Esophagus squamous epithelium (tissue), 4 donors: ENCODE data around the gene MRPS34.

Source experiments
- POLR2A ChIP-seq, 4 donors: fragments of 450-650 bp; IDR thresholded peaks; one replicate each; pipeline ENCODE4 v1.6.1; 2017; ENCODE audit warnings: antibody characterized with exemption in 4 of 4, mild to moderate bottlenecking in 4 of 4, moderate library complexity in 3 of 4
- TF ChIP-seq, protein P1 (sequence below), 6 experiments: fragments of 450-650 bp in 4 of 6; fragments of 200-600 bp in 2 of 6; sonication (generic) in 2 of 6; IDR thresholded peaks; one replicate each; pipeline ENCODE4 v1.5.1; 2016 to 2019; ENCODE audit warnings: antibody characterized with exemption in 6 of 6, mild to moderate bottlenecking in 4 of 6, moderate library complexity in 4 of 6

DNA sequence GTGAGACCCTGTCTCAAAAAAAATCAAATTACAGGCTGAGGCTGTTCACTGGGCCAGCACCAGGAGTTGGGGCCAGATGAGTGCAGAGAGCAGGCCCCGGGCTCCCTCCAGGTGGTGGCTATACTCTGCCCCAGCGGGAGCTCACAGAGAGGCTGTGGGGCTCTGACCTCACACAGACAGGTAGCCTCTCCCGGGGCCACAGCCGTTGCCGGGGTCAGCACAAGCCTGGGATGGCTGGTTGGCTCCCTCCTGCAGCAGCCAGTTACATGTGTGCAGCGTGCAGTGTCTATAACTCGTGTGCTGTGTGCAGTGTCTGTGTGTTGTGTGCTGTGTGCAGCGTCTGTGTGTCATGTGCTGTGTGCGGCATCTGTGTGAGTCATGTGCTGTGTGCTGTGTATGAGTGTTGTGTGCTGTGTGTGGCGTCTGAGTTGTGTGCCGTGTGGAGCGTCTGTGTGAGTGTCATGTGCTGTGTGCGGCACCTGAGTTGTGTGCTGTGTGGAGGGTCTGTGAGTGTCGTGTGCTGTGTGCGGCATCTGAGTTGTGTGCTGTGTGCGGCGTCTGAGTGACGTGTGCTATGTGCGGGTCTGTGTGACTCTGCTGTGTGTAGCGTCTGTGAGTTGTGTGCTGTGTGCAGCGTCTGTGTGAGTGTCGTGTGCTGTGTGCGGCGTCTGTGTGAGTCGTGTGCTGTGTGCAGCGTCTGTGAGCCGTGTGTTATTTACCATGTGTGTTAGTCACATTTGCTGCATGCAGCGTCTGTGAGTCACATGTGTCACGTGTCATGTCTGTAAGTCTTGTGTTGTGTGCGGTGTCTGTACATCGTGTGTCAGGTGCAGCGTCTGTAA lies 46.1 kb downstream of the MRPS34 start:
- TF ChIP-seq, protein P1, sequence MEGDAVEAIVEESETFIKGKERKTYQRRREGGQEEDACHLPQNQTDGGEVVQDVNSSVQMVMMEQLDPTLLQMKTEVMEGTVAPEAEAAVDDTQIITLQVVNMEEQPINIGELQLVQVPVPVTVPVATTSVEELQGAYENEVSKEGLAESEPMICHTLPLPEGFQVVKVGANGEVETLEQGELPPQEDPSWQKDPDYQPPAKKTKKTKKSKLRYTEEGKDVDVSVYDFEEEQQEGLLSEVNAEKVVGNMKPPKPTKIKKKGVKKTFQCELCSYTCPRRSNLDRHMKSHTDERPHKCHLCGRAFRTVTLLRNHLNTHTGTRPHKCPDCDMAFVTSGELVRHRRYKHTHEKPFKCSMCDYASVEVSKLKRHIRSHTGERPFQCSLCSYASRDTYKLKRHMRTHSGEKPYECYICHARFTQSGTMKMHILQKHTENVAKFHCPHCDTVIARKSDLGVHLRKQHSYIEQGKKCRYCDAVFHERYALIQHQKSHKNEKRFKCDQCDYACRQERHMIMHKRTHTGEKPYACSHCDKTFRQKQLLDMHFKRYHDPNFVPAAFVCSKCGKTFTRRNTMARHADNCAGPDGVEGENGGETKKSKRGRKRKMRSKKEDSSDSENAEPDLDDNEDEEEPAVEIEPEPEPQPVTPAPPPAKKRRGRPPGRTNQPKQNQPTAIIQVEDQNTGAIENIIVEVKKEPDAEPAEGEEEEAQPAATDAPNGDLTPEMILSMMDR (IDR thresholded peaks at IDR 0.05): no peak
- no peak for TF ChIP-seq POLR2A (IDR thresholded peaks at IDR 0.05)
